ENCODE data around the gene CFAP58.
"Not testable (repeated sequence)": the region's sequence is repeated elsewhere in the genome, so short reads cannot be mapped to it uniquely, and the experiment has no call there.

Gene CFAP58

GRCh38 chr10:104445359-104445758 is 91.7 kb downstream of the CFAP58 start:
- DNase-seq = no peak

DNA sequence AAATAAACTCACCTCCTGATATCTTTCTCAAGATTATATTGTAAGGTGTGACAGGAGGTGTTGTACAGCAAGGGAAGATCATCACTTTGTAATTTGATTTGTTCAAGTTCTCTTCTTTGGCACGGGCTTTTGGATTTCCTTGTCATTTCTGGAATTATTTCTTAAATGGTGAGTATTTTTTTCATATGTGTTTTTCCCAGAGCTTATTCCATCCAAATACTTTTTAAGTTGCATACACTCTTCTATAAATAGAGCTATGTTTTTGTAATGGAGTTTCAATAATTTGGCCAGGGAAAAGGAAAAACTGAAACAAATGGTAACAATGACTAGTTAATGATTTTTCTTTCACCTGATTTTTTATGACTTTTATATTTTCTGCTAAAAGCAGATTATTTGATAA is 92.5 kb downstream of the CFAP58 start:
- DNase-seq = no peak

- DNase-seq = no peak
Observed at GRCh38 chr10:104447331-104447730, 93.7 kb downstream of the CFAP58 start.

- DNase-seq = no peak
Observed at GRCh38 chr10:104447906-104448305, 94.3 kb downstream of the CFAP58 start.

DNA sequence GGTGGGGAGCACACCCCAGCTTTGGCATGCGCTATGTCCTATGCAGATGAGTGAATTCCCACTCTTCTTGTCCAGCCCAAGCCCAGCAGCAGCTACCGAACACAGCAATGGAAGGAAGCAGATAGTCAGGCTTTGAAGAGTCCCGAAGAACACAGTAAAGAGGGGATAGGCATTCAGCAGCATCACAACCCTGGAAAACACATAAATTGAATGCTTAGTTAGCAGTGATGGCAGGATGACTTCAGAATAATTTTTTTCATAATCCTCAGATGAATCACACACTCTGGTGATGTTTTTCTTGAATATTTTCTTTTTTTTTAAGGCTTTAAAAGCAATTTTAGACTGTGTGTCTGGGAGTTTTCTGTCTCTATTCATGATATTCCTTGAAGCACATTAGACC is 95.8 kb downstream of the CFAP58 start:
- DNase-seq = no peak

- no peak for DNase-seq
Observed at GRCh38 chr10:104450490-104450889, 96.9 kb downstream of the CFAP58 start.

DNA sequence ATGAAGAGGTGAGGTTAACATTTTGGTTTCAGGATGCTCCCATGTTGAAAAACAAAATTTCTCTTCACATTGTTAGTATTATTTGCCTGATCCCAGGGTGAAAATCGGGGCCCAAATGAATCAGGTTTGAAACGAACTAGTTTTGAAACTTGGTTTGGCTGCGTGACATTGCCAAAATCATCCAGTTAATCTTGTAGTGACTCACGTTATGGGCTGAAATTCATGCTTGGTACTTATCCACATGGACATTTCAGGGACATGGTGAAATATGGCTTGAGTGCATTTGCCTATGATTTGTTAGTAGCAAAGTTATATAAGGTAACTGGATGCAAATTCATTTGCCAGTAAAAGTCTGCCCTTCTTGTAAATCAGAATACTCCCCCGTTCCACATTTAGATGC is 97.3 kb downstream of the CFAP58 start:
- no peak for DNase-seq

DNA sequence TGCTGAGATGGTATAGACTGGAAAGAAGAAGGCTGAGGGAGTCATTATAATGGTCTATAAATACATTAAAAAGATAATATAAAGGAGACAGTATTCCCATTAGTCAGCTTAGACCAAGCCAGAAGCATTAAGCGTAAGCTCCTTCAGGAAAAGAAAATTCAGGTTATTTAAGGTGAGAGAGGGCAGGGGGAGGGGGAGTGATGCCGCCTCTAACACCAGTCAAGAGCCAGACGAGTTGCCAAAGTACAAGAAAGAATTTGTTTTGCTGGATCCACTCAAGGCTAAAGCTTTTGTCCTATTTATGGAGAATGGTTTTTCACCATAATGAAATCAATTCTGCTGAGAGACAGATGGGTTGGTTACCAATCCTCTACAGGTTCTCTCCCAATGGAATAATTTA is 99.3 kb downstream of the CFAP58 start:
- no peak for DNase-seq

GRCh38 chr10:104456802-104457542 is 103.3 kb downstream of the CFAP58 start:
- no peak for DNase-seq

DNA sequence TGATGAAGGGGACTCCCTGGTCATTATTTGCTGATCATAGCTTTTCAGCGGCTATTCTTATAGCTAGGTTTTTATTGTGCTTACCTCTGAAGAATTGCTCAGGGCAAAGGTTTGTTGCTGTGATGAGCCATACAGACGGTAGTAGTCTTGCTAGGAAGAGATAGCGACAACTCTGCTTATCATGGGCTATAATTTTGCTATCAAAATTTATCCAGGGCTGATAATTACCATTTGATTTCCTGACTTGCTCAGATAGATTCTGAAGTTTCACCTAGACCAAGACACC is 103.9 kb downstream of the CFAP58 start:
- DNase-seq = no peak

- not testable (repeated sequence) for DNase-seq
Observed at GRCh38 chr10:104465575-104465974, 111.9 kb downstream of the CFAP58 start.

DNA sequence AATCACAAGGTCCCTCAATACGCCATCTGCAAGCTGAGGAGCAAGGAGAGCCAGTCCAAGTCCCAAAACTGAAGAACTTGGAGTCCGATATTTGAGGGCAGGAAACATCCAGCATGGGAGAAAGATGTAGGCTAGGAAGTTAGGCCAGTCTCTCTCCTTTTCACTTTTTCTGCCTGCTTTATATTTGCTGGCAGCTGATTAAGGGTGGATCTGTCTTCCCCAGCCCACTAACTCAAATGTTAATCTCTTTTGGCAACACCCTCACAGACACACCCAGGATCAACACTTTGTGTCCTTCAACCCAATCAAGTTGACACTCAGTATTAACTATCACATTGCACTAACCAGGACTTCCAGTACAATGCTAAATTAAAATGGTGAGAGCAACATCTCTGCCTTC is 115.2 kb downstream of the CFAP58 start:
- not testable (repeated sequence) for DNase-seq

DNA sequence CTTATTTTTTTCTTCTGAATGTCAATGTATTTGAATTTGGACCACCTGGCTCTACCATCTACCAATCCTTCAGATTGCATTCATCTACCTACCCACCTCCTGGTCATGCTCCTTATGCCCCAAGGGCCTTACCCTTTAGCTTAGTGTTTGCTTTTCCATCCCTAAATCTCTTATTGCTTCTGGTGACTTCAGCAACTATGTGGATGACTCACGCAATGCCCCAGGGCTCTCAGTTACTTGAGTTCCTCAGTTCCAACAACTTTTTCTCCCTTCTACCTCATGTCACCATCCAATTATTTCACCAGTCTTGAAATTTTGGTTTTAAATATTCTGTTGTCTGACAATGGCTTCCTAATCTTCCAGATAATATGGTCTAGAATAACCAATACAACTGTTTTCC is 118.9 kb downstream of the CFAP58 start:
- no peak for DNase-seq

DNA sequence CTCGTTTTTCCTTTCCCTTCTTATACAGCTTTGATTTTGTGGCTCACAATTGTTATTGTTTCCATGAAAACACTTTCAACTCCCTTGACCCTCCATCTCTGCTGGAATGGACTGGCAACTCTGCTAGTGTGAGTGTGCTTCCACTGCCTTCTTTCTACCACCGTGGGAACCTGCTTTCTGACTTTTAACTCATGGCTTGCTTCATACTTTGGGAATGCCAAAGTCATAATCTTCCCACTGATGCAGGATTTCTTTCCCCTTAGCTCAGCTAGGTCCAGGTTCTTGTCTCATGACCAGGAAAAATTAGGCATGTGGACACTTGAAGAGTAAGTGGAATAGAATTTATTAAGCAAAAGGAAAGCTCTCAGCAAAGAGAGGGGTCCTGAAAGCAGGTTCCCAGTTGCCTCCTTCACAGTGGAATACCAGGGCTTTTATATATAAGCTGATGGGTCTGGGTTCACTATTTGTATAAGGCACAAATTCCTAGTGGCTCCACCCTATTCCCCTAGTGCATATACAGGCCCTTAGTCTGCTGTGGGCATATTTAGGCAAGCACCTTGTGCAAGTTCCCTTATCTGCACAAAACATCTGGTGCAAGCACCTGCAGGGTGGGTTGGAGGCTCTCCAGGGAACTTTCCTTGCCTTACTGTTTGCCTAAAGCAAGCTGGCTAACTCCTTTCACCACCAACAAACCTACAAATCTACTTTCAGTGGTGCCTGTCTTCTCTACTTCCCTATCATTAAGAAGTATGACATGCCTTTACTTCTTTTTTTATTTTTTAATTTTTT is 119.5 kb downstream of the CFAP58 start:
- no peak for DNase-seq

DNA sequence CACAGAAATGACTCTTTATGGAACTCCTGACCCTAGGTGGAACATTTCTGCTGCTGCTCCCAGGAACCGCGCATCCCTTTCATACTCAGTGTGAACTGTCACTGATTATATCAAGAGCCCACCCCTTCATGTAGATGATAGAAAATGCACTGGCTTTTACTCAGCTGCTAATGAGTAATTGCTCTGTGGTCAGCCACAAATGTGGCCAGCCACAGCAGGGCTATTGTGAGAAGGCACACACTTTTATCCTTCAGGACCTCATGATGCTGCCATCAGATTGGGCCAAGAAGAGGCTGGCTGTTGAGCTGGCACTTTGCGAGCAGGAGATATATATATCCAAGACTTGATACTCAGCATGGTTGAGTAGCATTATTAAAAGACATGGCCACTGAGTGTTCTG is 124.7 kb downstream of the CFAP58 start:
- no peak for DNase-seq

DNA sequence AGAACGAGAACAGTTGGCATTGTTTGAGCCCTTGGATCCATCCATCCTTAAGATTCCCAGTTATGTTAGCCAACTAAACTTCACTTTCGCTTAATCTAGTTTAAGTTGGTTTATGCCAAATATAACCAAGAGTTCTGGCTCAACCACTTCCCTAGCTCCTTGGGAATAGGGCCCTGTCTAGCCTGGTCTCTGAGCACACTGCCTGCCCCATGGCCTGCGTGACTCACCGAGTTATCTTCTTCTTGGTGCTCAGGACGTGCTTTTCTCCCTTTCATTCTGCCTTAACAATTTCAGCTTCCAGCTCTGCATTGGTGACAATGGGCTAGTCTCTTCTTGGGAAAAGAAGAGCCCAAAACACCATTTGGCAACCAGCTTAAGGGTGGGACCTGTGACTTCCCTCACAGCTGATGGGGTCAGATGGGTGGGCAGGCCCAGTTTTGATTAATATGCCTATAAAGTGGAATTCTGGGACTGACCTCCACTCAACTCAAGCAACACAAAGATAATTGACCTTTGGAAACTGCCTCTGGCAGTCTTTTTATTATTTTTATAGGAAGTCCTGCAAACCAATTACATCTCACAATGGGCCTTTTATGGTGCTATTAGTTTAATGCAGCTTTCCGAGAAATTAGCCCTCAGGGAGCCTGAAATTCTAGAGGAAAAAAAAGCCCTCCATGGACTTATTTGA is 126.4 kb downstream of the CFAP58 start:
- DNase-seq = no peak

DNA sequence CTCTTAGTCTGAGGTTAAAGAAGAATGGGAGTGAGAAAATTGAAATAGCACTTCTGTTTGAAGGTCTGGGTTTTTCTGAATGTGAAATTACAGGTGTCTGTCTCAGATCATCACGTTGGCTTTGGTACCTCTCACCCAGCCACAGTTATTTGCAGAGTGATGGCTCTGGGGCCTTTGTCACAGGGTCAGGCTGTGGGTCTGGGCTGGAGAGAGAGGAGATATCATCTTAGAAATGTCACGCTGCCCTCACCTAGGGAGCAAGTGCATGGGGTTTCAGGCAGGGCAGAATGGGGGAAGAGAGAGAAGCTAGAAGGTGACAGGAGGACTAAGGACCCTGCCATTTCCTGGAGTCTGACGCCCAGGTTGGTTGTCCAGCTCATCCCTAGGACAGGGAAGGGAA is 127.2 kb downstream of the CFAP58 start:
- DNase-seq = no peak

DNA sequence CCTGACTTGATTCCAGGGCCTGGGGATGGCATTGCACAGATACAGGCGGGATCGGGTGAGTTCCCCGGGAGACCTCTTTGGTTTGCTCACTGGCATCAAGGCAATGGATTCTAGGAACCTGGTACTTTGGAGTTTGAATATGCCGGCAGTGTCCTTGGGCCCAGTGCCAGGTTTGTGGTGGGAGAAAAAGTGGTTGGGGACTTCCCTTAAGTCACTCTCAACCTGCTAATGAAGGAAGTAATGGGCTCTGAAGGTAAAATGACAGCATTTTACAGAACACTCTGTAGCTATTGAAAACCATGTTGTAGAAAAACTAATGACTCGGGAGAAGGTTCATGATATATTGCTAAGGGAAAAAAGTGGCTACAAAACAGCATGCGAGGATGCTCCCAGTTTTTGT is 129.9 kb downstream of the CFAP58 start:
- no peak for DNase-seq

DNA sequence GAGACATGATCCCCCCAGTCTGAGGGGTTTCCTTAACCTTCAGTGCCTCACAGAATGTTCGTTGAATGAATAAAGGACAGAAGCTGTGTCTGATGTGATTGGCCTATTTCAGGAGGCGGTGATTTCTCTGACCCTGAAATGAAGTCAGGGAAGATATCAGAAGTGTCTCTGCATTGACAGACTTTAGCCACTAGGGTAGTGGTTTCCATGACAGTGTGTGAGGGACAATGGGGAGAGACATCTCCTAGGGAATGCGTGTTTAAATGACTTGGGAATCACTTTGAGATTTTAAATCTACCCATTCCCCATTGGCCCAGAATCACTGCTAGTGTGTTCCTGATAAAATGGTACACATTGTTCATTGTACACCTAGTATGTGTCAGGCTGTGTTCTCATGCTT is 132.0 kb downstream of the CFAP58 start:
- DNase-seq = no peak

- no peak for DNase-seq
Observed at GRCh38 chr10:104486803-104487202, 133.2 kb downstream of the CFAP58 start.

DNA sequence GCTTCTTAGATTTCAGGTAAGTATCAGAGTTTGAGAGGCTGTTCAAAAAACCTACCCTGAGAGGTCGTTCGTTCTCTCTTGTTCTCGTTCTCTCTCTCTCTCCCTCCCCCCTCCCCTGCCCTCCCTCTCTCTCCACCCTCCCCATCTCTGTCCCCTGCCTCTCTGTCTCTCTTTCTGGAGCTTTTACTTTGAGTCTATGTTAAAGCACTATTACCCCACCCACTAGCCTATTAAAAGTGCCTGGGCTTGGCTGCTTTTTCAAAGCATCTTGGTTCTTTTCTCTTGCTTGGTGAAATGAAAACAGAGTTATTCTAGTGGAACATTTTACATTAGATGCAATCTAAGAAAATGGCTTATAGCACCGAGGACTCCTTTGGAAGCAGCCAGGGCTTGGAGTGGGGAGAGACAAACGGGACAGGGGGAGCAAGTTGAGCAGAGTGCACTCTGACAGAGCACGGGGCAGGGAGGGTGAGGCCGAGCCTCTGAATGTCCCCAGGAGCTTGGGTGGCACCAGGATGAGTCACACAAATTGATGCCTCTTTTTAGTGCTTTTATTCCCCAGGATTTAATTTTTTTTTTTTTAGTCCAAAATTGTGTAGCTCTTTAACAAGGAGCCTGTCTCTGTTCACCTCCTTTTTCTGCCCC is 134.3 kb downstream of the CFAP58 start:
- no peak for DNase-seq

DNA sequence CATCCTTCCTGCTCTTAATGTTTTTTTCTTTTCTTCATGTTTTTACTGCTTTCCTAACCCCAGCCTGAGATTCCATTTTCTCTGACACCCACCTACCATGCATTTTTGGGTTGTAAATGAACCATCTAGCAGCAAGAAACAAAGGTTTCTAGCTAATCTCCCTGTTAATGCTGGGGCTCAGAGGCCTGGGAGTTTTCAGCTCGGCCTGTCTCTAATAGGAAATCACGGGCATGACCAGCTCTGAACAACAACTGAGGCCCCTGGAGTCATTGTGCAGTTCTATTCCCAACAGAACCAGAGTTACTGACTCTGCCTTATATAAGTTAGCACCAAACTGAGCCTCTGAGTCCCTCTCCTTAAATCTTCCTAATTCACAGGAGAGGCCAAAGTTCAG is 134.8 kb downstream of the CFAP58 start:
- no peak for DNase-seq

GRCh38 chr10:104492329-104492940 is 138.8 kb downstream of the CFAP58 start:
- DNase-seq = peak; percentile 71

Measured in right hindlimb (tissue), 1 donor.